Smooth muscle cell of trachea (primary cell): ENCODE measurements around the gene DMRTA1. TPM values are rescaled to one million over a fixed set of nuclear protein-coding genes. Genes with fewer than 3 reads are reported as not detected.

Source experiments
- total RNA-seq: library from RNA; depleted of rRNA; stranded (reverse); fragments of >200 nt; gene quantifications from 2 replicates; pipeline ENCODE4 v1.2.1, GENCODE V29; 2014

Gene DMRTA1
- total RNA-seq, result 1.2 and 1.3 TPM in 2 replicates

DNA sequence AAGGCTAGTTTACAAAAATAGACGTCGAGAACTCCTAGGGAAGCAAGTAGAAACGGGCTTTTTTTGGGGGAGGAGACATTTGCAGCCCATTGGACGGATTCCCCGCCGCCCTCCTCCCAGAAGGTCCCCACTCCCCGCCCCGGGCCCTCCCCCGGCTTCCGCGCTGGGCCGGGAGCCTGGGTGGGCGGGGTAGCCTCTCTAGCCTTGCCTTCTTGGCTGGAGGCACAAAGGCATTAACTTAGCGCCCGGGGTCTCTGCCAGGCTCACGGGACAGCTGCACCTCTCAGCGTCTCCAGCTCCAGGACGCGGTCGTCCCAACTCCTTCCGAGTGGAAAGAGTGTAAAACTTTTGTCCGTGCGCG lies at the start of gene DMRTA1:
DMRTA1 (plus strand) TSS at position 236 of the 361 bp plus-strand sequence. CDS start 242 bp downstream, outside the sequence.

